H9 (cell line): ENCODE measurements around the gene DCC. TPM values are rescaled to one million over a fixed set of nuclear protein-coding genes. Genes with fewer than 3 reads are reported as not detected.

Source experiments
- DNase-seq: peaks from one replicate; pipeline ENCODE4 v3.0.0-alpha.2; 2017
- H2AFZ ChIP-seq: one replicate; pipeline ENCODE4 v1.6.1; 2013; ENCODE audit warnings: mild to moderate bottlenecking, low read length, control low read depth, moderate library complexity
- H2AK5ac ChIP-seq: 2 replicates; pipeline ENCODE4 v1.6.1; 2013; ENCODE audit warnings: low read length, control low read depth, mixed read lengths; ENCODE audit not compliant: insufficient read length
- H2BK120ac ChIP-seq: one replicate; pipeline ENCODE4 v1.6.1; 2013; ENCODE audit warnings: low read depth, mild to moderate bottlenecking, low read length, control low read depth, inconsistent platforms; ENCODE audit not compliant: poor library complexity, severe bottlenecking
- H2BK12ac ChIP-seq: 2 replicates; pipeline ENCODE4 v1.6.1; 2013; ENCODE audit warnings: low read length, control low read depth, mixed read lengths, low read depth; ENCODE audit not compliant: insufficient read length
- H2BK15ac ChIP-seq: 2 replicates; pipeline ENCODE4 v1.6.1; 2013; ENCODE audit warnings: low read depth, low read length, control low read depth
- H2BK20ac ChIP-seq: one replicate; pipeline ENCODE4 v1.6.1; 2013; ENCODE audit warnings: low read depth, mild to moderate bottlenecking, low read length, control low read depth, inconsistent platforms; ENCODE audit not compliant: poor library complexity, severe bottlenecking
- H2BK5ac ChIP-seq: 2 replicates; pipeline ENCODE4 v1.6.1; 2013; ENCODE audit warnings: low read length, control low read depth, mixed read lengths; ENCODE audit not compliant: insufficient read length
- H3K14ac ChIP-seq: 2 replicates; pipeline ENCODE4 v1.6.1; 2013; ENCODE audit warnings: low read length, control low read depth; ENCODE audit not compliant: insufficient read depth
- H3K18ac ChIP-seq: 2 replicates; pipeline ENCODE4 v1.6.1; 2013; ENCODE audit warnings: low read depth, mild to moderate bottlenecking, mixed read lengths, low read length, control low read depth; ENCODE audit not compliant: insufficient read length
- H3K23ac ChIP-seq: 2 replicates; pipeline ENCODE4 v1.6.1; 2013; ENCODE audit warnings: low read length, control low read depth, mixed read lengths, low read depth; ENCODE audit not compliant: insufficient read length
- H3K23me2 ChIP-seq: 2 replicates; pipeline ENCODE4 v1.6.1; 2013; ENCODE audit warnings: low read depth, mild to moderate bottlenecking, mixed read lengths, low read length, control low read depth; ENCODE audit not compliant: insufficient read length, poor library complexity, severe bottlenecking
- H3K27ac ChIP-seq: 2 replicates; pipeline ENCODE4 v1.5.1; 2013; ENCODE audit warnings: low read length, control low read depth, mixed read lengths, low read depth; ENCODE audit not compliant: insufficient read length
- H3K27me3 ChIP-seq: 2 replicates; pipeline ENCODE4 v1.6.1; 2013; ENCODE audit warnings: low read length, control low read depth, inconsistent platforms; ENCODE audit not compliant: insufficient read depth
- H3K4ac ChIP-seq: 2 replicates; pipeline ENCODE4 v1.6.1; 2013; ENCODE audit warnings: low read depth, mild to moderate bottlenecking, control low read depth, inconsistent platforms, low read length, moderate library complexity
- H3K4me1 ChIP-seq: 2 replicates; pipeline ENCODE4 v1.6.1; 2013; ENCODE audit warnings: low read length, control low read depth, inconsistent platforms; ENCODE audit not compliant: insufficient read depth
- H3K4me2 ChIP-seq: 2 replicates; pipeline ENCODE4 v1.6.1; 2013; ENCODE audit warnings: low read length, control low read depth, mixed read lengths; ENCODE audit not compliant: insufficient read length, insufficient read depth
- H3K56ac ChIP-seq: 2 replicates; pipeline ENCODE4 v1.6.1; 2013; ENCODE audit warnings: low read depth, mild to moderate bottlenecking, mixed read lengths, low read length, control low read depth; ENCODE audit not compliant: insufficient read length
- H3K79me1 ChIP-seq: 2 replicates; pipeline ENCODE4 v1.6.1; 2013; ENCODE audit warnings: low read depth, mild to moderate bottlenecking, moderate library complexity, low read length, control low read depth, inconsistent platforms; ENCODE audit not compliant: insufficient read depth, poor library complexity, severe bottlenecking
- H3K79me2 ChIP-seq: 2 replicates; pipeline ENCODE4 v1.6.1; 2013; ENCODE audit warnings: low read length, control low read depth, inconsistent platforms; ENCODE audit not compliant: insufficient read depth
- H3K9ac ChIP-seq: 2 replicates; pipeline ENCODE4 v1.6.1; 2013; ENCODE audit warnings: low read length, control low read depth, mixed read lengths; ENCODE audit not compliant: insufficient read length; ENCODE audit errors: extremely low read depth
- H3K9me3 ChIP-seq: one replicate; pipeline ENCODE4 v1.6.1; 2013; ENCODE audit warnings: low read depth, low read length, inconsistent platforms; ENCODE audit not compliant: control insufficient read depth
- H3T11ph ChIP-seq: one replicate; pipeline ENCODE4 v1.6.1; 2013; ENCODE audit warnings: mild to moderate bottlenecking, low read length, control low read depth, inconsistent platforms
- H4K20me1 ChIP-seq: one replicate; pipeline ENCODE4 v1.6.1; 2013; ENCODE audit not compliant: control insufficient read depth, insufficient read length, insufficient read depth
- H4K5ac ChIP-seq: 2 replicates; pipeline ENCODE4 v1.6.1; 2013; ENCODE audit warnings: low read depth, mild to moderate bottlenecking, mixed read lengths, low read length, control low read depth; ENCODE audit not compliant: insufficient read length
- H4K8ac ChIP-seq: replicated peaks from 2 replicates; pipeline ENCODE4 v1.6.1; 2013; ENCODE audit warnings: low read length, control low read depth, mixed read lengths, low read depth; ENCODE audit not compliant: insufficient read length
- H4K91ac ChIP-seq: 2 replicates; pipeline ENCODE4 v1.6.1; 2013; ENCODE audit warnings: low read depth, mild to moderate bottlenecking, moderate library complexity, mixed read lengths, low read length, control low read depth; ENCODE audit not compliant: insufficient read length
- H3K27ac Mint-ChIP-seq, 3 experiments: 2 replicates in 2 of 3; 3 replicates in 1 of 3; pipeline ENCODE4 v1.8.0; 2020 to 2021; ENCODE audit warnings: mixed read lengths in 3 of 3, mild to moderate bottlenecking in 1 of 3, moderate library complexity in 1 of 3
- H3K27me3 Mint-ChIP-seq: 2 replicates; pipeline ENCODE4 v1.8.0; 2021; ENCODE audit warnings: low read depth, mild to moderate bottlenecking, moderate library complexity, mixed read lengths
- H3K36me3 Mint-ChIP-seq, 3 experiments: 2 replicates in 2 of 3; 3 replicates in 1 of 3; pipeline ENCODE4 v1.8.0; 2020 to 2021; ENCODE audit warnings: low read depth in 3 of 3, mixed read lengths in 3 of 3; ENCODE audit not compliant: insufficient read depth in 1 of 3
- H3K4me1 Mint-ChIP-seq, 2 experiments: 2 replicates each; pipeline ENCODE4 v1.8.0; 2020; ENCODE audit warnings: mixed read lengths in 2 of 2
- H3K4me3 Mint-ChIP-seq, 2 experiments: 2 replicates in 1 of 2; 3 replicates in 1 of 2; pipeline ENCODE4 v1.8.0; 2020 to 2021; ENCODE audit warnings: mild to moderate bottlenecking in 2 of 2, mixed read lengths in 2 of 2, moderate library complexity in 1 of 2
- H3K9me3 Mint-ChIP-seq, 2 experiments: 2 replicates in 1 of 2; 3 replicates in 1 of 2; pipeline ENCODE4 v1.8.0; 2020; ENCODE audit warnings: mild to moderate bottlenecking in 2 of 2, mixed read lengths in 2 of 2, moderate library complexity in 1 of 2
- WGBS: extraction: QIAGEN DNeasy Blood & Tissue Kit; methylation state at CpG from one replicate; pipeline ENCODE4 v1.1.7; 2013; ENCODE audit warnings: missing lambda C conversion rate, low lambda C conversion rate, mixed read lengths; ENCODE audit not compliant: insufficient read length; ENCODE audit errors: extremely low coverage; 5-methylcytosine and 5-hydroxymethylcytosine counted together
- total RNA-seq: library from RNA; stranded (reverse); gene quantifications from 2 replicates; pipeline ENCODE4 v1.2.1, GENCODE V29; 2021
- TF ChIP-seq, protein P1 (sequence below): fragments of 200-600 bp; sonication (generic); conservative IDR thresholded peaks from 3 replicates; pipeline ENCODE4 v1.8.0; 2021; ENCODE audit warnings: antibody characterized with exemption, mild to moderate bottlenecking

DCC gene
- total RNA-seq, 1 experiment from 2014 or later: 0.35 TPM

DNA sequence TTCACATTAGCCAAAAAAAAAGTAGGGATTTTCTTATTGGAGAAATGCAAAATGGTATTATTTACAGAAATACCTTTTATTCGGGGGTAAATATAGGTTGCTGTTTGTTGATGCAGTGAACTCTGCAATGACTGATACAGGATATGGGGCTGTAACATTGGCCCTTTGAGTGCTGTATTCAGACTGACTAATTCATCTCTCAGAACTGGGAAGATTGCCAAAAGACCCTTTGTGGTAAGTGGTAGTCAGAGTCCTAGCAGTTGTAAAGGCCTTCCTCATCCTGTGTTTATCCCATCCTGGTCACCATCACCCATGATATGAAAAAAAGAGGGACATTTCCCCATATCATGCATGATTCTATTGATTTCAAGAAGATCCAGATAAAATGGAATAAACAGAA, 14.0 kb upstream of the DCC start:
- Histone ChIP-seq H4K91ac (no peak overlapping the region), H2BK20ac (no peak overlapping the region), H3K27me3 (no peaks in the 10 kb centered on the region), H3K79me1 (no peaks in the 10 kb centered on the region), H3K14ac (no peak overlapping the region), H3K4ac (no peak overlapping the region), H3K4me1 (peaks cover 9% of the 10 kb centered on the region; the same call in 1 of the 2 replicates), H2BK15ac (no peak overlapping the region), H4K5ac (no peak overlapping the region), H3T11ph (no peak overlapping the region), H2AFZ (no peak overlapping the region), H3K23me2 (no peaks in the 10 kb centered on the region), H3K4me2 (no peak overlapping the region), H4K8ac (no peak overlapping the region), H3K9me3 (no peaks in the 10 kb centered on the region), H3K18ac (no peak overlapping the region), H3K9ac (no peak overlapping the region), H3K27ac (no peak overlapping the region), H3K23ac (no peak overlapping the region), H2BK12ac (no peak overlapping the region), H2BK5ac (no peak overlapping the region), H4K20me1 (no peaks in the 10 kb centered on the region), H3K79me2 (no peaks in the 10 kb centered on the region), H3K56ac (no peak overlapping the region), H2BK120ac (no peak overlapping the region), H2AK5ac (no peak overlapping the region)
- Mint-ChIP-seq H3K9me3 (no peaks in the 10 kb centered on the region), H3K36me3 (no peaks in the 10 kb centered on the region), H3K4me1 (peaks cover 11% of the 10 kb centered on the region in 2 experiments), H3K27ac (no peak overlapping the region), H3K4me3 (no peak overlapping the region), H3K27me3 (no peaks in the 10 kb centered on the region)
- TF ChIP-seq, protein P1, sequence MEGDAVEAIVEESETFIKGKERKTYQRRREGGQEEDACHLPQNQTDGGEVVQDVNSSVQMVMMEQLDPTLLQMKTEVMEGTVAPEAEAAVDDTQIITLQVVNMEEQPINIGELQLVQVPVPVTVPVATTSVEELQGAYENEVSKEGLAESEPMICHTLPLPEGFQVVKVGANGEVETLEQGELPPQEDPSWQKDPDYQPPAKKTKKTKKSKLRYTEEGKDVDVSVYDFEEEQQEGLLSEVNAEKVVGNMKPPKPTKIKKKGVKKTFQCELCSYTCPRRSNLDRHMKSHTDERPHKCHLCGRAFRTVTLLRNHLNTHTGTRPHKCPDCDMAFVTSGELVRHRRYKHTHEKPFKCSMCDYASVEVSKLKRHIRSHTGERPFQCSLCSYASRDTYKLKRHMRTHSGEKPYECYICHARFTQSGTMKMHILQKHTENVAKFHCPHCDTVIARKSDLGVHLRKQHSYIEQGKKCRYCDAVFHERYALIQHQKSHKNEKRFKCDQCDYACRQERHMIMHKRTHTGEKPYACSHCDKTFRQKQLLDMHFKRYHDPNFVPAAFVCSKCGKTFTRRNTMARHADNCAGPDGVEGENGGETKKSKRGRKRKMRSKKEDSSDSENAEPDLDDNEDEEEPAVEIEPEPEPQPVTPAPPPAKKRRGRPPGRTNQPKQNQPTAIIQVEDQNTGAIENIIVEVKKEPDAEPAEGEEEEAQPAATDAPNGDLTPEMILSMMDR: no peak
- DNase-seq: no peak
- no CpG with 5 or more reads among the region's 1 CpG for whole genome bisulfite sequencing
